GM12878 (cell line): ENCODE data around the gene PFKP. TPM values are rescaled to one million over a fixed set of nuclear protein-coding genes. Genes with fewer than 3 reads are reported as not detected.

Experiments
- ATAC-seq: fragments of 200-7000 bp; cut with Tn5 transposase; 3 replicates; pipeline ENCODE4 v1.9.1; 2020; ENCODE audit warnings: mild to moderate bottlenecking, moderate library complexity
- BruUV-seq: library from RNA; stranded (reverse); fragments of 400-500 nt; replicated peaks from 2 replicates; lab custom pipeline; 2021; lab: Mats Ljungman, UMichigan
- CTCF ChIA-PET: fragments of 300-600 bp; sonication (Branson Sonifier 250); formaldehyde crosslinking; extraction: SDS; loops from one replicate; lab custom pipeline; 2021; ENCODE audit warnings: inconsistent platforms; lab: Yijun Ruan, JAX
- POLR2A ChIA-PET: fragments of 350-600 bp; formaldehyde crosslinking; extraction: SDS; loops from one replicate; lab custom pipeline; 2021; ENCODE audit warnings: inconsistent platforms; lab: Charles Lee
- RAD21 ChIA-PET: fragments of 300-600 bp; sonication (Branson Sonifier 250); formaldehyde crosslinking; loops from one replicate; lab custom pipeline; 2023; ENCODE audit warnings: antibody characterized with exemption; ENCODE audit not compliant: unreplicated experiment; lab: Charles Lee
- SMC1A ChIA-PET: fragments of 300-600 bp; sonication (Branson Sonifier 250); formaldehyde crosslinking; loops from one replicate; lab custom pipeline; 2023; ENCODE audit not compliant: unreplicated experiment, uncharacterized antibody; lab: Charles Lee
- DNase-seq: peaks from one replicate; pipeline ENCODE4 v3.0.0-alpha.2; 2011; ENCODE audit warnings: low read depth, low spot score
- FAIRE-seq: peaks from 3 replicates; lab custom pipeline; 2011; peaks lifted over from hg19 to GRCh38; lab: Jason Lieb, UNC
- H2AFZ ChIP-seq: 2 replicates; pipeline ENCODE4 v1.6.0; 2011; ENCODE audit warnings: low read depth, low read length, control low read depth; ENCODE audit not compliant: control insufficient read depth
- H3K27ac ChIP-seq: 2 replicates; pipeline ENCODE4 v1.5.1; 2011; ENCODE audit warnings: control low read depth; ENCODE audit not compliant: control insufficient read depth, insufficient read depth
- H3K27me3 ChIP-seq, 2 experiments: replicated peaks in 1 of 2; 2 replicates each; pipeline versions ENCODE4 v1.6.0 to v1.6.1; 2011; ENCODE audit warnings: low read length in 1 of 2; ENCODE audit not compliant: control insufficient read depth in 2 of 2, insufficient read depth in 2 of 2
- H3K36me3 ChIP-seq, 2 experiments: 2 replicates each; pipeline ENCODE4 v1.5.1; 2011; ENCODE audit warnings: low read length in 1 of 2; ENCODE audit not compliant: control insufficient read depth in 2 of 2, insufficient read depth in 2 of 2
- H3K4me1 ChIP-seq: 2 replicates; pipeline ENCODE4 v1.6.1; 2011; ENCODE audit warnings: mild to moderate bottlenecking, low read length, moderate library complexity, mixed read lengths; ENCODE audit not compliant: control insufficient read depth, insufficient read depth
- H3K4me2 ChIP-seq: 2 replicates; pipeline ENCODE4 v1.6.0; 2011; ENCODE audit warnings: control low read depth; ENCODE audit not compliant: control insufficient read depth, insufficient read depth
- H3K4me3 ChIP-seq: fragments of 200-600 bp; sonication (generic); 2 replicates; pipeline ENCODE4 v1.5.1; 2016
- H3K79me2 ChIP-seq: 2 replicates; pipeline ENCODE4 v1.6.0; 2011; ENCODE audit warnings: low read length; ENCODE audit not compliant: control insufficient read depth, insufficient read depth
- H3K9ac ChIP-seq: 2 replicates; pipeline ENCODE4 v1.8.0; 2011; ENCODE audit warnings: low read length, control low read depth, mixed read lengths; ENCODE audit not compliant: control insufficient read depth, insufficient read depth
- H3K9me3 ChIP-seq: replicated peaks from 3 replicates; pipeline ENCODE4 v1.5.1; 2011; ENCODE audit warnings: mild to moderate bottlenecking, low read length; ENCODE audit not compliant: control insufficient read depth, insufficient read depth
- H4K20me1 ChIP-seq: 2 replicates; pipeline ENCODE4 v1.6.0; 2011; ENCODE audit not compliant: control insufficient read depth, insufficient read depth
- ETV6 ChIP-seq, 2 experiments: fragments of 450-650 bp in 1 of 2; IDR thresholded peaks in 1 of 2; conservative IDR thresholded peaks in 1 of 2; 2 replicates each; pipeline ENCODE4 v1.6.1; 2014; ENCODE audit warnings: antibody characterized with exemption in 1 of 2, borderline replicate concordance in 1 of 2, low read depth in 1 of 2, mild to moderate bottlenecking in 1 of 2, moderate library complexity in 1 of 2
- HDAC6 ChIP-seq: fragments of 200-600 bp; sonication (generic); IDR thresholded peaks from one replicate; pipeline ENCODE4 v1.8.0; 2017; ENCODE audit warnings: antibody characterized with exemption; ENCODE audit not compliant: unreplicated experiment
- IKZF1 ChIP-seq: fragments of 450-650 bp; conservative IDR thresholded peaks from 2 replicates; pipeline ENCODE4 v1.6.1; 2017; ENCODE audit warnings: antibody characterized with exemption, mild to moderate bottlenecking
- KLF5 ChIP-seq: fragments of 450-650 bp; IDR thresholded peaks from 2 replicates; pipeline ENCODE4 v1.6.1; 2014; ENCODE audit warnings: mild to moderate bottlenecking; ENCODE audit not compliant: partially characterized antibody
- NRF1 ChIP-seq: conservative IDR thresholded peaks from 2 replicates; pipeline ENCODE4 v1.6.1; 2011; ENCODE audit warnings: mild to moderate bottlenecking, low read depth, low read length, improper control_type of control experiment
- RCOR1 ChIP-seq: conservative IDR thresholded peaks from 2 replicates; pipeline ENCODE4 v1.6.1; 2012; ENCODE audit warnings: low read depth, low read length, improper control_type of control experiment
- YY1 ChIP-seq: IDR thresholded peaks from 2 replicates; pipeline ENCODE4 v1.6.1; 2011; ENCODE audit warnings: low read depth, mild to moderate bottlenecking, low read length
- WGBS: methylation state at CpG from one replicate; pipeline ENCODE4 v1.1.6; 2016; ENCODE audit warnings: low lambda C conversion rate; ENCODE audit not compliant: insufficient replicate concordance, insufficient coverage; ENCODE audit errors: missing lambda C conversion rate; 5-methylcytosine and 5-hydroxymethylcytosine counted together
- in situ Hi-C: fragments of 300-500 bp; cut with MboI; formaldehyde crosslinking; loops from 9 replicates; pipeline ENCODE4 v1.14.3; 2018; ENCODE audit warnings: mixed read lengths
- intact Hi-C: fragments of 100-400 bp; cut with micrococcal nuclease; formaldehyde crosslinking; loops from one replicate; pipeline ENCODE4 v1.14.2; 2022; ENCODE audit not compliant: unreplicated experiment
- polyA plus RNA-seq, 11 experiments: library from polyadenylated mRNA; depleted of rRNA in 4 of 11; unstranded in 6 of 11; stranded (reverse) in 5 of 11; fragments of >200 nt; fragmentation: Nextera tagmentation in 4 of 11; fragmentation: Illumina TruSeq in 1 of 11; extraction: Ambion mirVana in 4 of 11; extraction: Trizol in 1 of 11; gene quantifications; 1 replicate in 1 of 11; 2 replicates in 10 of 11; pipeline versions ENCODE4 v1.2.1 to v1.2.3, GENCODE V29; 2011 to 2016; ENCODE audit warnings: inconsistent platforms in 2 of 11, missing spikeins in 2 of 11, low read depth in 1 of 11
- total RNA-seq, 4 experiments: library from RNA; depleted of rRNA in 3 of 4; stranded (reverse); fragments of >200 nt in 3 of 4; fragmentation: Illumina TruSeq in 1 of 4; extraction: Trizol in 1 of 4; gene quantifications; 2 replicates each; pipeline versions ENCODE4 v1.2.1 to v1.2.3, GENCODE V29; 2013 to 2021

Gene PFKP
- total and polyA plus RNA-seq, 10 of the 15 experiments (the other 5 are each of a cell fraction or from before 2014, with no cell fraction given), result 27.0 to 145 (median 95.7) TPM

GRCh38 chr10:3108033-3108432, 40.7 kb downstream of the PFKP start:
- H3K9ac ChIP-seq, result no peak overlapping the region
- SMC1A ChIA-PET, result no interaction called here
- CTCF ChIA-PET, result no interaction called here
- H3K27me3 ChIP-seq, result no peaks in the 10 kb centered on the region
- WGBS, result 94% methylated on average over 8 of the region's 8 CpGs
- H3K4me1 ChIP-seq, result no peaks in the 10 kb centered on the region
- POLR2A ChIA-PET, result no interaction called here
- no peak overlapping the region for H3K4me2 ChIP-seq
- no peak overlapping the region for H2AFZ ChIP-seq
- peaks cover 44 to 53% of the 10 kb centered on the region in 2 experiments for H3K36me3 ChIP-seq
- H3K9me3 ChIP-seq, result no peaks in the 10 kb centered on the region
- H3K79me2 ChIP-seq, result no peaks in the 10 kb centered on the region
- TF ChIP-seq KLF5 (no peak), IKZF1 (no peak)
- RAD21 ChIA-PET, result no interaction called here
- H4K20me1 ChIP-seq, result no peaks in the 10 kb centered on the region
- DNase-seq, result no peak
- H3K27ac ChIP-seq, result no peak overlapping the region
- BruUV-seq, result no TSS peak
- intact Hi-C loops (no loop called here), in situ Hi-C loops (no loop called here)
- no peak overlapping the region for H3K4me3 ChIP-seq
- no peak for FAIRE-seq
- ATAC-seq, result no peak

DNA sequence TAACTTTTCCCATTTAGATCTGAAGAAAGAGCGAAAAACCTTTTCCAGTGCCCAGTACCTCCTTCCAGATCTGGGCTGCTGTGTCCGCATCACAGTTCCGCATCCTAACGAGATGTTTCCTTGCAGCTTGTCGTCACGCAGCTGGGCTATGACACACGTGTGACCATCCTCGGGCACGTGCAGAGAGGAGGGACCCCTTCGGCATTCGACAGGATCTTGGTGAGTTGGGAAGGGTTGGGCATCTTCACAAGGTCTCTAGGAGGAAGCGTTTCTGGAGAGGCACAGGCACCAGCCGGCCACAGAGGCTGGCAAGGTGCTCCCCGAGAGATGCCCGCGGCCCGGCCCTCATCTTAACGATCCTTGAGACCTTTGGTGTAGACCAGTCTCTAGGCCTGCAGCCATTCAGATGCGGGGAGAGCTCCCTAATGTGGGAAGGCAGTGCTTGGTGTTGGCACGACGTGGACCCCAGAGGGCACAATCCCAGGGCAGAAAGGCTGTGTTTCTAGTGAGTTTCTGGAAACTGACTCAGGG, 41.3 kb downstream of the PFKP start:
- no peak for FAIRE-seq
- peaks cover 47 to 51% of the 10 kb centered on the region in 2 experiments for H3K36me3 ChIP-seq
- no peak for TF ChIP-seq NRF1
- TF ChIP-seq HDAC6, result no peak
- no peak for TF ChIP-seq YY1
- no peak for TF ChIP-seq RCOR1
- no peak for TF ChIP-seq ETV6 (conservative IDR thresholded peaks at IDR 0.05 in 1 of 2, IDR thresholded peaks at IDR 0.05 in 1 of 2; ENCODE audit: borderline replicate concordance in 1 of 2, low read depth in 1 of 2)
- ChIA-PET SMC1A (no interaction called here), POLR2A (no interaction called here), CTCF (no interaction called here), RAD21 (no interaction called here)
- H3K4me3 ChIP-seq, result no peak overlapping the region
- no peak overlapping the region for H3K4me2 ChIP-seq
- H3K9ac ChIP-seq, result no peak overlapping the region
- ATAC-seq, result no peak
- no peaks in the 10 kb centered on the region for H3K27me3 ChIP-seq
- in situ Hi-C loops (no loop called here), intact Hi-C loops (no loop called here)
- H3K4me1 ChIP-seq, result no peaks in the 10 kb centered on the region
- DNase-seq, result no peak
- WGBS, result over 99% methylated on average over 20 of the region's 21 CpGs
- no peak overlapping the region for H2AFZ ChIP-seq
- no peak overlapping the region for H3K27ac ChIP-seq
- no peaks in the 10 kb centered on the region for H3K79me2 ChIP-seq
- H3K9me3 ChIP-seq, result no peaks in the 10 kb centered on the region
- H4K20me1 ChIP-seq, result no peaks in the 10 kb centered on the region
- no TSS peak for BruUV-seq
